Esophagus muscularis mucosa (tissue), 4 donors: ENCODE measurements around the gene TERT.

Experiments used
- EP300 ChIP-seq: sonication (generic); formaldehyde crosslinking; IDR thresholded peaks from one replicate; pipeline ENCODE4 v1.6.1; 2017; ENCODE audit warnings: antibody characterized with exemption
- POLR2A ChIP-seq: fragments of 450-650 bp; IDR thresholded peaks from one replicate; pipeline ENCODE4 v1.6.1; 2017; ENCODE audit warnings: antibody characterized with exemption, moderate library complexity, mild to moderate bottlenecking, low read depth
- POLR2AphosphoS5 ChIP-seq, 2 donors: sonication (generic); formaldehyde crosslinking; IDR thresholded peaks; one replicate each; pipeline ENCODE4 v1.6.1; 2017; ENCODE audit warnings: antibody characterized with exemption in 2 of 2
- TF ChIP-seq, protein P1 (sequence below), 3 experiments: fragments of 200-600 bp in 2 of 3; fragments of 450-650 bp in 1 of 3; sonication (generic) in 2 of 3; IDR thresholded peaks; one replicate each; pipeline ENCODE4 v1.5.1; 2017 to 2019; ENCODE audit warnings: antibody characterized with exemption in 3 of 3, mild to moderate bottlenecking in 2 of 3, moderate library complexity in 1 of 3

DNA sequence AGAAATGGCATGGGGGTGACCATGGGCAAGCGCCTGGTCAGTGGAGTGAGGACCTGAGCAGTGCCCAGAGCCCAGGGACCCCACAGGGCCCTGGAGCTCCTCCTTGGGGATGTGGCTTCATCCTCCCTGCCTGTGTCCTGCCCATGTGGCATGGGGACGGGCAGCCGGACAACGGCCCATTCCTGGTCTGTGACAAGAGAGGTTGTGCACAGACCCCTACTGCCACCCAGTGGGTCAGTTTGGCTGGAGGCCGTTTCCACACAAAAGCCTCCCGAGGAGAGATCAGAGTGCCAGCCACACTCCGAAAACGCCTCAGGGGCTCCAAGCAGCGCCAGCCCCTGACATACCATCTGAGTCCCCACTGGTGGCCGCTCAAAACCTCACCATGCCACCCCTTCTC is 49.9 kb downstream of the TERT start:
- TF ChIP-seq, protein P1, sequence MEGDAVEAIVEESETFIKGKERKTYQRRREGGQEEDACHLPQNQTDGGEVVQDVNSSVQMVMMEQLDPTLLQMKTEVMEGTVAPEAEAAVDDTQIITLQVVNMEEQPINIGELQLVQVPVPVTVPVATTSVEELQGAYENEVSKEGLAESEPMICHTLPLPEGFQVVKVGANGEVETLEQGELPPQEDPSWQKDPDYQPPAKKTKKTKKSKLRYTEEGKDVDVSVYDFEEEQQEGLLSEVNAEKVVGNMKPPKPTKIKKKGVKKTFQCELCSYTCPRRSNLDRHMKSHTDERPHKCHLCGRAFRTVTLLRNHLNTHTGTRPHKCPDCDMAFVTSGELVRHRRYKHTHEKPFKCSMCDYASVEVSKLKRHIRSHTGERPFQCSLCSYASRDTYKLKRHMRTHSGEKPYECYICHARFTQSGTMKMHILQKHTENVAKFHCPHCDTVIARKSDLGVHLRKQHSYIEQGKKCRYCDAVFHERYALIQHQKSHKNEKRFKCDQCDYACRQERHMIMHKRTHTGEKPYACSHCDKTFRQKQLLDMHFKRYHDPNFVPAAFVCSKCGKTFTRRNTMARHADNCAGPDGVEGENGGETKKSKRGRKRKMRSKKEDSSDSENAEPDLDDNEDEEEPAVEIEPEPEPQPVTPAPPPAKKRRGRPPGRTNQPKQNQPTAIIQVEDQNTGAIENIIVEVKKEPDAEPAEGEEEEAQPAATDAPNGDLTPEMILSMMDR (IDR thresholded peaks at IDR 0.05) = no peak
- TF ChIP-seq POLR2AphosphoS5 (IDR thresholded peaks at IDR 0.05) = no peak
- TF ChIP-seq EP300 = no peak
- no peak for TF ChIP-seq POLR2A
